ENCODE data around the gene DOCK3.

GRCh38 chr3:50983887-50984286, 309.2 kb downstream of the DOCK3 start:
- no peak for TF ChIP-seq CTCF (conservative IDR thresholded peaks at IDR 0.05; ENCODE audit: low read depth, low read length)
- TF ChIP-seq EZH2 (IDR thresholded peaks at IDR 0.05; ENCODE audit: low read length, unreplicated experiment), result no peak

Measured in PC-3 (cell line).